Cardiac fibroblast (primary cell): Measurements from ENCODE around the gene HSPH1.
A peak's percentile ranks its signal among the peaks of the same experiment; 100 is the strongest.

Source experiments
- DNase-seq, 2 donors: peaks; one replicate each; pipeline versions ENCODE4 v3.0.0 to v3.0.0-alpha.2; 2010; ENCODE audit warnings: low read depth in 2 of 2
- H3K4me3 ChIP-seq, 2 donors: replicated peaks in 1 of 2; 1 replicate in 1 of 2; 2 replicates in 1 of 2; pipeline ENCODE4 v1.5.1; 2011; ENCODE audit warnings: low read depth in 2 of 2, low read length in 2 of 2, mild to moderate bottlenecking in 2 of 2, moderate library complexity in 1 of 2
- TF ChIP-seq, protein P1 (sequence below): IDR thresholded peaks from one replicate; pipeline ENCODE4 v1.5.1; 2011; ENCODE audit warnings: low read depth, mild to moderate bottlenecking, low read length, inconsistent platforms

HSPH1 gene

GRCh38 chr13:31201341-31202031 is 39.8 kb upstream of the HSPH1 start:
- peak; percentile 63 to 68 for DNase-seq
- H3K4me3 ChIP-seq = peak overlapping the region; percentile 12 to 66
- TF ChIP-seq, protein P1, sequence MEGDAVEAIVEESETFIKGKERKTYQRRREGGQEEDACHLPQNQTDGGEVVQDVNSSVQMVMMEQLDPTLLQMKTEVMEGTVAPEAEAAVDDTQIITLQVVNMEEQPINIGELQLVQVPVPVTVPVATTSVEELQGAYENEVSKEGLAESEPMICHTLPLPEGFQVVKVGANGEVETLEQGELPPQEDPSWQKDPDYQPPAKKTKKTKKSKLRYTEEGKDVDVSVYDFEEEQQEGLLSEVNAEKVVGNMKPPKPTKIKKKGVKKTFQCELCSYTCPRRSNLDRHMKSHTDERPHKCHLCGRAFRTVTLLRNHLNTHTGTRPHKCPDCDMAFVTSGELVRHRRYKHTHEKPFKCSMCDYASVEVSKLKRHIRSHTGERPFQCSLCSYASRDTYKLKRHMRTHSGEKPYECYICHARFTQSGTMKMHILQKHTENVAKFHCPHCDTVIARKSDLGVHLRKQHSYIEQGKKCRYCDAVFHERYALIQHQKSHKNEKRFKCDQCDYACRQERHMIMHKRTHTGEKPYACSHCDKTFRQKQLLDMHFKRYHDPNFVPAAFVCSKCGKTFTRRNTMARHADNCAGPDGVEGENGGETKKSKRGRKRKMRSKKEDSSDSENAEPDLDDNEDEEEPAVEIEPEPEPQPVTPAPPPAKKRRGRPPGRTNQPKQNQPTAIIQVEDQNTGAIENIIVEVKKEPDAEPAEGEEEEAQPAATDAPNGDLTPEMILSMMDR = no peak

GRCh38 chr13:31200637-31200971 is 38.9 kb upstream of the HSPH1 start:
- TF ChIP-seq, protein P1 = no peak
- peak in 1 of 2 donors; percentile 36 for DNase-seq
- H3K4me3 ChIP-seq = peak overlapping the region; percentile 56 to 66

DNA sequence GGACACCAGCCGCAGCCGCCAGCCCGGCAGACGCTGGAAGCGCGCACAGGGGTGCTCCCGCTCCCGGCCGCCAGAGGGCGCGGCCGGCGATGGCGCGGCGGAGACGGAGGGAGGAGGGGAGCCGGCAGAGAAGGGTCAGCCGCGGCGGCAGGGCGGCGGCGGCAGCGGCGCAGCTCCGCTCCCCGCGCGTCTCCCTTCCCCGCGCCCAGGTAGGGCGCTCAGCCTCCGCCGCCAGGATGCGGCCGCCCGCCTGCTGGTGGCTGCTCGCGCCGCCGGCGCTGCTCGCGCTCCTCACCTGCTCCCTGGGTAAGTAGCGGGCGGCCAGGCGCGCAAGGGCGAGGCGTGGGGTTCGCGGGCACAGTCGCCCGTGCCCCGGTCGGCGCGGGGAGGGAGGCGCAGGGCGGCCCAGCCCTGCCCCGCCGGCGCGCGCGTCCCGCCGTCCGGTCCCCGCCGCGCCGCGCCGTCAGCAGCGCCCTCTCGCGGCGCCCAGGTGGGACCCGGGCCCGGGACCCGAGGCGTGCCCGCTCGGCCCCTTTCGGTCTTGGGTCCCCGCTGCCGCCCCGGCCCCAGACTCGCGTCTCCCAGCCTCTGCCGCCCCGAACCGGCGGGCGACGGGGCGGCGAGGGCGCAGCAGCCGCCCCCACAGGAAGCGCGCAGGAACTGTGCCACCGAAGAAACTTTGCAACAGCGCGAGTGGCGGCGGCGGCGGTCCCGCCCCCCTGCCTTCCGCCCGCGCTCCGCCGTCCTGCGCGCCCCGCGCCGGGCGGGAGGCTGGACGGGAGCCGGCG is 38.3 kb upstream of the HSPH1 start, which contains the start of gene B3GLCT:
B3GLCT (plus strand) TSS at position 127 of the 788 bp plus-strand sequence; CDS start at position 237, 110 bp downstream.
- TF ChIP-seq, protein P1 = peak; percentile 39
- H3K4me3 ChIP-seq = peak within 1 kb of the TSS; percentile 56 to 66
- peak; percentile 77 to 85 for DNase-seq

- TF ChIP-seq, protein P1 = no peak
- DNase-seq = peak in 1 of 2 donors; percentile 5
- peak overlapping the region; percentile 36 to 66 for H3K4me3 ChIP-seq
Measured at GRCh38 chr13:31199527-31199848, 37.8 kb upstream of the HSPH1 start.

GRCh38 chr13:31198519-31198918 is 36.8 kb upstream of the HSPH1 start:
- H3K4me3 ChIP-seq = no peak overlapping the region
- DNase-seq = no peak
- TF ChIP-seq, protein P1 = no peak

GRCh38 chr13:31196992-31197391 is 35.3 kb upstream of the HSPH1 start:
- TF ChIP-seq, protein P1 = no peak
- no peak overlapping the region for H3K4me3 ChIP-seq
- DNase-seq = no peak
